NCI-H748 (cell line): ENCODE data around the gene BRF1.
"Not testable (repeated sequence)": the region's sequence is repeated elsewhere in the genome, so short reads cannot be mapped to it uniquely, and the experiment has no call there.

Experiments
- DNase-seq: peaks from one replicate; lab custom pipeline; 2025; ENCODE audit not compliant: unreplicated experiment; lab: John Stamatoyannopoulos, UW

The BRF1 gene

GRCh38 chr14:105332350-105332874 lies 31.6 kb upstream of the BRF1 start:
- DNase-seq = no peak

DNA sequence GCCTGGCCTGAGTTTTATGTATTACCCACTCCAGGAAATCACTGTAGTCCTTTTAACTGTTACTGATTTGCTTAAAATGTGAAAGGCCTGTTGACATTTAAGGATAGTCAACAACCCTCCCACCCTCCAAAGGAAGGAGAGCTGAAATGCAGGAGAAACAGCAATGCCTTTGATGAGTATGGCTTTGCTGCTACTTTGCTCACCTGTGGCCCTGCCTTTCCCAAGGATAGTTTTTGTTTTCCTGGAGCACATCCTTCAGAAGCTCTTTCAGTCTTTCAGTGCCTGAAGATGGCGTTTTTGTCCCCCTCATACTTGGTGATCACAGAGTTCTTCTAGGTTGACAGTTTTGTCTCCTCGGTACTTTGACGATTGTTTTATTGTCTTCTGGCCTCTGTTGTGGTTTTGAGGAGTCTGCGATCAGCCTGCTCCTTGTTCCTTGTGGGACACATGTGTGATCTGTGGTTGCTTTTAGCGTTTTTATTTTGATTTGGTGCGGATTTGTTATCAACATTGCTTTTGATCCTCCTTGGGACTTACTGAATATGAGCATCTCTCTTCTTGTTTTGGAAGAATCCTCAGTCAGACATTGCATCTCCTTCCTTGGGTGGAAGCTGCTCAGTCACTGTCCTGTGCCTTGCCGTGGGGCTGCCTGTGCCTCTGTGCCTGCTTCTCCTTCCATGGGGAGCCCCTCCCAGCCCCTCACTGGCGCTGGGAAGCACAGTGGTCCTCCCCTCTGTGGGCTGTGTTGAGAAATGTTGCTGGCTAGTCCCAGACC lies 31.0 kb upstream of the BRF1 start:
- DNase-seq = no peak

DNA sequence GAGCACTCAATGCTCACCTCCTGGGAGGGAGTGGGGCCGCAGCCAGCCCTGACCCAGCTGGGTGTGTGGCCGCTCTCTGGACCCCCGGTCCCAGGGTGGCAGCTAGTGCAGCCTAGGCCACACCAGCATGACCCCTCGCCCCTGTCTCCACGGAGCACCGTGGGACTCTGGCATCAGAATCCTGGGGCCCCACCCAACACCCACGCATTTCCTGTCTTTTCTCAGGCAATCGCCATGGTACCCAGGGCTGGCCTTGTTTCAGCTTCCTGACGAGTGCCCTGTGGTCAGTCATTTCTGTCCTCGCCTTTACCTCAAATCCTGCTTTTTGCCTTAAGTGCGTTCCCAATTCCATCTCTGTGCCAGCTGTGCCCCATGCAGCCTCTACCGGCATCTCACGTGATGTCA lies 29.7 kb upstream of the BRF1 start:
- no peak for DNase-seq

DNA sequence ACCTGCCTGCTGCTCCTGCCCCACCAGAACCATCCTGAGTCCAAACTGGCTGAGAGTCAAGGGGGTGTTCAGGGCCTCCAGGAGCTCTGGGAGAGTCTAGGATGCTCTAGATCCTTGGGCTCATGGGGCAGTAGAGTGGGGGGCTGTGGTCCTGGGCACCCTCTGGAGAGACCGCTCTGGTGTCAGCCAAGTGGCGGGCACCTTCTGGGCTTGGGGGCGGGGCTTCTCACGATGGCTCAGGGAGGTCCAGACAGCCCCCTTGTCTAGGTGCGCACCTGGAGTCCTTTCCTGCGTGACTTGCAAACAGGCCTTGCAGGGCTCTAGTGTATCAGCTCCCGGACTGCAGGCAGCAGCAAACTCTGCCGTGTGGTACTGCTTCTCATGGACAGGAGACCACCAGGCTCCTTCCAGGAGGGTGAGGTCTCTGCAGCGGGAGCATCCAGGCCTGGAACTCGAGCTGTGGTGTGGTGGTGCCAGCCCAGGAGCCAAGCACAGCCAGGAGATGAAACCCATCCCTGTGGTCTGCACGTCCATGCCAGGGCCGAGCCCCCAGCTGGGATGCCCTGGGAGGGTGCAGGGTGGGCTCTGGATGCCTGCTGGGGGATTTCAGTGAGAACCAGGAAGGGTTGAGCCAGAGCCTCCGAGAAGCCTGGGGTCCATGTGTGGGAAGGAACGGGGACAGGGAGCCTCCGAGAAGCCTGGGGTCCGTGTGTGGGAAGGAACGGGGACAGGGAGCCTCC lies 28.8 kb upstream of the BRF1 start:
- DNase-seq = no peak

DNA sequence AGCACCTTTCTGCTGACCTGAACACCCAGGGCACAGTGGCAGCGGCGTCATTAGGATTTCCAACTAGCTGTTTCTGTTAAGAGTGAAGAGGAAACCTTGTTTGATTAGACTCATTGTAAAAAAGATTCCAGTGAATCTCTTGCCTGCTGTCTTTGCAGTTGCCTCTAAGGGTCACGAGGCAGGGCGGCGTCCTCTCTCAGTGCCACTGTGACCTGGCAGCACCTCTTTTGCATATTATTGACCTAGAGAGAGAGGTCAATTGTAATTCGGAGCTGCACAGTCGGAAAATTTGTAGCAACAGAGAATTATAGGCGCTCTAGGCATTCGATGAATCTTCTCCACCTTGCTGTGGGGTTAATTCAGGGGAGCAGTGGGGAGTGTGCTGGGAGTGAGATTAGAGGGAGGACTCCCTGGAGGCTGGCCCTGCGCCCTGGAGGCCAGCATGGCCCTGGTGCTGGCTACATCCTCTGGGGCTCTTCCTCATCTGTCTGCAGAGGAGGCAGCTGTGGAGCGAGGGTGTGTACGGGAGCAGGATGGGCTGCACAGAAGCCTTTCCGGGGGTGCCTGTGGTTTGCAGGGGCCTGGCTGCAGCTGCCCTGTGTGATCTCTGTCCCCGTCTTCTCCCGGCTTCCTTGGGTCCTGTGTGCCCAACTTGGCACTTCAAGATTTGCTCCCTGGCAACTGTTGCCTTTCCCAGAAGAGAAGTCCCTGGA lies 28.0 kb upstream of the BRF1 start:
- DNase-seq = no peak

GRCh38 chr14:105328070-105328677 lies 27.4 kb upstream of the BRF1 start:
- no peak for DNase-seq

- DNase-seq = not testable (repeated sequence)
These were observed 26.9 kb upstream of the BRF1 start for GRCh38 chr14:105327695-105328045.

DNA sequence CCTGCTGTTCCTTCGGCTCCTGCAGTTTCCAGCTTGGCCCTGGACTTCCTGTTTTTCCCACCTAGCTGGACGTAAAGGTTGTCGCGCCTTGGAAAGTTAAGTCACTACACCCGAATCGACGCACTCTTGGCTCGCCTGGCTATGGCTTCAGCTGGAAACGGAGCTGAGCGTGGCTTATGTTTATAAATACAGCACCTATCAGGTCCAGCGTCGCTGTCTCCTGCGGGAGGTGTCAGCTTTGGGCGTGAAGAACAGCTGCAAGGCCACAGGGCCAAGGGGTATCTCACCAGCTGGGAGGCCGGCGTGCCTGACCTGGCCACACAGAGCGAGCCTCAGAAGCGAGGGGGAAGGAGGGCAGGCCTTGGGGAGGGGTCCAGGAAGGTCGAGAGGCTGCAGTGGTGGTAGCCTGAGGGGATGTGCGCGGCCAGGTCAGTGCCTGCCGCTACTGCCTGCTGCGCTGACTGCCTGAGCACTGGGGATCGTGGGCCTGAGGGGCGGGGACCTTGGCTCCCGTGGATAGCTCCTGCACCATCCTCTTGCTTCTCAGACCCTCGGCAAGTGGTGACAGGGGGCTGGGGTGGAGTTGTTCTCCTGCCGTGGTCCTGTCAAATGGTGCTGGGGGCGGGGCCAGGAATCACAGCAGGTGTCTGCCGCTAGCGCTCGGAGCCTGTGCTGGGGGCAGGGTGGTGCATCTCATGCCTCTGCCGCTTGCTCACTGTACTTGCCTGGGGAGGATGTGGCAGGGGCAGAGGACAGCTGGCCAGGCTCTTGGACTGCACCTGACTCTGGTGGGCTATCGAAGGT lies 26.3 kb upstream of the BRF1 start:
- peak; percentile 19 for DNase-seq

GRCh38 chr14:105326568-105326867 lies 25.7 kb upstream of the BRF1 start:
- DNase-seq = no peak

DNA sequence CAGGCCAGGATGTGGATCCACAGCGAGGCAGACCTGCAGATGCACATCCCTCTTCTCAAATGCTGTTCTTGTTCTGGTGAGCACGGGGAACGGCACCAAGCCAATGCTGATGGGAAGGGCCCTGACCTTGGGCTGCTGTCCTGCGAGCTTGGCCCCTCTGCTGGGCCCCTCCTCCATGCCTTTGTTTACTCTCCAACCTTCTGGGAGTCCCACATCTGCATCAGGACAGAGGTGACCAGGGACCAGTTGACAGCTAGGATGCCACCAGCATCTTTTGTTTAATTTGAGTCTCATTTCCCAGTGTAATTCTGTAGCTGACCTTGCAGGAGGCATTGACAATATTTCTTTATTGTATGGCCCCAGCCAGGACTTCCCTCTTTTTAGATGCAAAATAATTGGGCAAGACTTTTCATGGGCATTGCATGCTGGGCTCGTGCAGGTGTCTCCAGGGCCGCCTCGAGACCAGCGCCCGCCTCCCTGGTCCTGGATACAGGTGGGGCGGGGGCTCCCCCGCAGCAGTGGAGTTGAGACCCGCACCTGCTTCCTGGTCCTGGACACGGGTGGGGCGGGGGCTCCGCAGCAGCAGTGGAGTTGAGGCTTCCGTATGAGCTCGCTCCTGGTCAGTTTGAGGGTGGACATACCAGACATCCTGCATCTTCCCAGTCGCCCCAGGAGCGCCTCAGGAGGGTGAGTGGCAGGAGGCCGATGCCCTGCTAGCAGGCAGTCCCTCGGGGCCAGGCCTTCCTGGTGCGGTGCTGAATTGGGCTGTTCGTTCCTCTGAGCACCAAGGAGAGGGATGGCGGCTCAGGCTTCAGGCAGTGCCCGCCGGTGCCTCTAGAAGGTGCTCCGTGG lies 25.1 kb upstream of the BRF1 start:
- DNase-seq = no peak

- no peak for DNase-seq
These were observed 24.5 kb upstream of the BRF1 start for GRCh38 chr14:105325303-105325702.

DNA sequence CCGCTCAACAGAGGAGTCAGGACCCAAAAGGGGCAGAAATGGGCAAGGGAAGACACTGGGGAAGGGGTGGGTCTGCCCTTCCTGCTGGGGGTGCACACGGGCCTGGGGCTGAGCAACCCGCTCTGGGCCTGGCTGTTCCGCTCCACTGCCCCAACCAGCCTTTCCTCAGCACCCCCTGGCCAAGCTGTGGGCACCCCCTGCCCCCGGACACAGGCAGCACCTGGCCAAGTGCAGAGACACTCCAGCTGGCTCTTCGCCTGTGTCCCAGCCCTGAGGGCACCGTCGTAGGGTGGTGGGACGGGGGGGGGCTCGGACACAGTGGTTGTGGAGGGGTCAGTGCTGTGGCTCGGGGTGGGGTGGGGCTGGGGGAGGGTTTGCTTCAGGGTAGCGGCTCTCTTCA lies 24.1 kb upstream of the BRF1 start:
- no peak for DNase-seq

- no peak for DNase-seq
These were observed 23.4 kb upstream of the BRF1 start for GRCh38 chr14:105324080-105324778.

- no peak for DNase-seq
These were observed 22.9 kb upstream of the BRF1 start for GRCh38 chr14:105323663-105324062.

DNA sequence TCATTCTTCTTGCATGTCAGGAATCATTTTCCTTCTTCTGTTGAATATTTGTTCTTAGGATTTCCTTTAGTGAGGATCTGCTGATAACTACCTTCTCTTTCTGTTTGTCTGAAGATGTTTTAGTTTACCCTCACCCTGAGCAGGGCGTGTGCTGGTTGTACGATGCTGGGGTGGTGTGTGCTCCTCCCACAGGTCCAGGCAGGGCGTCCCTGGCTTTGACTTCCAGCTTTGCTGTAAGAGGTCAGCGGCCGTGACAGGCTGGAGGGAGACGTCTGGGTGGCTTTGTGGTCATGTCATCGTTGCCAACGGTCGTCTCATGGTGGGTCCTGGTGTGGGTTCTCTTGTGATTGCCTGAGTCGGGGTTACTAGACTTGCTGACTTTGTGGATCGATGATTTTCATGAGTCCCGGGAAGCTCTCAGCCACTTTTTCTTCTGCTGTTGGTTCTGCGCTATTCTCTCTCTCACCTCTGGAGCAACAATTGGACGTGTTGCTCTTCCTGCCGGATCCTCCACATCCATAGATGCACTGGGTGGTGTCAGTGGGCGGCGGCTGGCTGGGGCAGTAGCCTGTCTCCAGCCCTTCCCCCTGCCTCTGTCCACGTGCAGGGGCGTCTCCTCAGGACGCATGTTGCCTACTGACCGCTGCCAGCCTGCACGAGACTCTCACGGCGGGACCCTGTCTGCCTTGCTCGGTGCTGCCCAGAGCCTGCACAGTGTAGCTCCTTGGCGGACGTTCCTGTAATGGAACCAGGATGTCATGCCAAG lies 22.2 kb upstream of the BRF1 start:
- DNase-seq = no peak

- no peak for DNase-seq
These were observed 16.7 kb upstream of the BRF1 start for GRCh38 chr14:105317546-105317945.

DNA sequence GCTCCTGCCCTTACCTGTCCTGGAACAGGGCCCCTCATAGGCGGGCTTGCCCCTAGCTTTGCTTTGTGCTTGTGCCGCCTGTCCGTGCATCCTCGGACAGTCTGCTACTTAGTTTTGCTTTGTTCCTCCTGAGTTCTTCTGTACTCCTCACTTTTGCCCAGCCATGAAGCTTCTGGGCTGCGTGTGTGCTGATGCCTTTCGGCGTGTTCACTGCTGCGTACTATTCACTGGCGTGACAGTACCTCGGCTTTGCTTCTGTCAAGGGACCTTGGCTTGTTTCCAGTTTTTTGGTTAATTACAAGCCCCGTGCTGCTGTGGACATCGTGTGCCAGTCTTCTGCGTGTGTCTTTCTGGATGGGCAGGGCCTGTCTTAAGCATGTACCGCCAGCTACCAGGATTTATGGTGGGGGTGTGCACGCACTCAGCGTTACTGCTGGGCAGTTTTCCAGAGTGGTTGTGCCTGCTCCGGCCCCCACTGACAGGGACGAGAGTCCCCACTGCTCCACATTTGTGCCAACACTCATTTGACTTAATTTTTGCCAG lies 16.2 kb upstream of the BRF1 start:
- DNase-seq = no peak

GRCh38 chr14:105316577-105316941 lies 15.8 kb upstream of the BRF1 start:
- DNase-seq = no peak
